Activated T-cell treated with anti-CD3 and anti-CD28 coated beads for 24 hours (primary cell): ENCODE measurements around the gene ITGB7.
"Not testable (repeated sequence)": the region's sequence is repeated elsewhere in the genome, so short reads cannot be mapped to it uniquely, and the experiment has no call there.

Source experiments
- DNase-seq: peaks from one replicate; pipeline ENCODE4 v3.0.0-alpha.2; 2020; ENCODE audit warnings: low read depth

Gene ITGB7

GRCh38 chr12:53178803-53179202 is 28.2 kb downstream of the ITGB7 start:
- DNase-seq, result not testable (repeated sequence)

GRCh38 chr12:53177447-53177846 is 29.6 kb downstream of the ITGB7 start:
- not testable (repeated sequence) for DNase-seq

GRCh38 chr12:53176750-53177149 is 30.3 kb downstream of the ITGB7 start:
- DNase-seq, result no peak

- no peak for DNase-seq
These were observed 32.1 kb downstream of the ITGB7 start for GRCh38 chr12:53174881-53175491.

GRCh38 chr12:53173085-53173715 is 33.9 kb downstream of the ITGB7 start:
- DNase-seq, result no peak

- no peak for DNase-seq
These were observed 34.7 kb downstream of the ITGB7 start for GRCh38 chr12:53172352-53172751.

- DNase-seq, result no peak
These were observed 35.2 kb downstream of the ITGB7 start for GRCh38 chr12:53171725-53172329.

GRCh38 chr12:53170876-53171724 is 36.0 kb downstream of the ITGB7 start:
- DNase-seq, result no peak

GRCh38 chr12:53170215-53170614 is 36.8 kb downstream of the ITGB7 start:
- no peak for DNase-seq

- DNase-seq, result no peak
These were observed 37.4 kb downstream of the ITGB7 start for GRCh38 chr12:53169644-53170043.

GRCh38 chr12:53166837-53167236 is 40.2 kb downstream of the ITGB7 start:
- DNase-seq, result no peak

- DNase-seq, result not testable (repeated sequence)
These were observed 44.0 kb downstream of the ITGB7 start for GRCh38 chr12:53163008-53163407.

- no peak for DNase-seq
These were observed 45.7 kb downstream of the ITGB7 start for GRCh38 chr12:53161119-53161911.

GRCh38 chr12:53160673-53161072 is 46.4 kb downstream of the ITGB7 start:
- DNase-seq, result no peak

GRCh38 chr12:53160000-53160399 is 47.1 kb downstream of the ITGB7 start:
- DNase-seq, result no peak

- DNase-seq, result peak; percentile 86
These were observed 47.7 kb downstream of the ITGB7 start for GRCh38 chr12:53159195-53159839.

- no peak for DNase-seq
These were observed 54.7 kb downstream of the ITGB7 start for GRCh38 chr12:53152390-53152789.

- no peak for DNase-seq
These were observed 56.0 kb downstream of the ITGB7 start for GRCh38 chr12:53151039-53151438.

- DNase-seq, result no peak
These were observed 59.4 kb downstream of the ITGB7 start for GRCh38 chr12:53147653-53148052.

GRCh38 chr12:53147181-53147580 is 59.9 kb downstream of the ITGB7 start:
- no peak for DNase-seq
